OCI-LY3 (cell line): Measurements from ENCODE around the gene LACTBL1.

Experiments
- H2AFZ ChIP-seq: fragments of 200-600, 300-600 bp; shearing (Covaris generic); 2 replicates; pipeline ENCODE4 v1.6.0; 2014; ENCODE audit warnings: antibody characterized with exemption, low read depth, low read length
- H3K27ac ChIP-seq: fragments of 200-600, 300-600 bp; sonication (generic); 2 replicates; pipeline ENCODE4 v1.5.1; 2014; ENCODE audit warnings: mild to moderate bottlenecking, low read length, moderate library complexity, mixed read lengths
- H3K27me3 ChIP-seq: fragments of 200-600, 300-600 bp; sonication (generic); 2 replicates; pipeline ENCODE4 v1.6.1; 2014; ENCODE audit warnings: low read depth, low read length, mixed read lengths
- H3K36me3 ChIP-seq: fragments of 200-600, 300-600 bp; sonication (generic); replicated peaks from 2 replicates; pipeline ENCODE3; 2014; ENCODE audit warnings: low read depth, low read length, mixed read lengths
- H3K4me1 ChIP-seq: fragments of 300-600, 200-600 bp; sonication (generic); 2 replicates; pipeline ENCODE4 v1.6.1; 2014; ENCODE audit warnings: low read length, mixed read lengths
- H3K4me2 ChIP-seq: fragments of 200-600, 300-600 bp; sonication (generic); 2 replicates; pipeline ENCODE4 v1.6.1; 2014; ENCODE audit warnings: low read length, mixed read lengths
- H3K4me3 ChIP-seq: fragments of 300-600, 200-600 bp; sonication (generic); 2 replicates; pipeline ENCODE4 v1.5.1; 2014; ENCODE audit warnings: antibody characterized with exemption, mild to moderate bottlenecking, low read length, moderate library complexity
- H3K79me2 ChIP-seq: fragments of 300-600, 200-600 bp; shearing (Covaris generic); 2 replicates; pipeline ENCODE4 v1.6.1; 2014; ENCODE audit warnings: mild to moderate bottlenecking, low read length, mixed read lengths
- H3K9ac ChIP-seq: fragments of 300-600, 200-600 bp; shearing (Covaris generic); 2 replicates; pipeline ENCODE4 v1.6.0; 2014; ENCODE audit warnings: mild to moderate bottlenecking, low read length, moderate library complexity
- H3K9me3 ChIP-seq: fragments of 200-600, 300-600 bp; shearing (Covaris generic); 2 replicates; pipeline ENCODE4 v1.6.1; 2014; ENCODE audit warnings: low read length, mixed read lengths; ENCODE audit not compliant: insufficient read depth
- H4K20me1 ChIP-seq: fragments of 200-600, 300-600 bp; sonication (generic); 2 replicates; pipeline ENCODE4 v1.6.1; 2016; ENCODE audit warnings: low read length, mixed read lengths; ENCODE audit not compliant: insufficient read depth
- CTCF ChIP-seq: fragments of 200-600, 300-600 bp; sonication (generic); IDR thresholded peaks from 2 replicates; pipeline ENCODE4 v1.5.1; 2014; ENCODE audit warnings: antibody characterized with exemption, low read length, low read depth
- EZH2phosphoT487 ChIP-seq: fragments of 200-600 bp; shearing (Covaris generic); IDR thresholded peaks from 2 replicates; pipeline ENCODE4 v1.6.1; 2018; ENCODE audit warnings: antibody characterized with exemption, mixed run types, low read depth

Gene LACTBL1

DNA sequence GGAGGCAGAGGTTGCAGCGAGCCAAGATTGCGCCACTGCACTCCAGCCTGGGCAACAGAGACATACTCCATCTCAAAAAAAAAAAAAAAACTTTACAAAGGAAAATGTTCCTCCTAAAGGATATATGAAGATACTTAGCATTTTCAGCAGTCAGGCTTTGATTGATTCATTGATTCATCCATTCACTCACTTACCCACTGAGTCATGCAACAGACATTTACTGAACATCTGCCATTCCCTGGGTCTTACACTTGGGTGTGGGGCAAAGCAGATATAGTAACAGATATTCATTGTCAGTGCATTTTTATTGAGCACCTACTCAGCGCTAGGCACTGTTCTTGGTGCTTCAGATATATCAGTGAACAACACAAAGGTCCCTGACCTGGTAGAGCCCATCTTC, 5.6 kb upstream of the LACTBL1 start:
- TF ChIP-seq EZH2phosphoT487 (no peak), CTCF (no peak)
- Histone ChIP-seq H3K4me2 (no peak overlapping the region), H3K27me3 (no peaks in the 10 kb centered on the region), H2AFZ (no peak overlapping the region), H3K79me2 (no peaks in the 10 kb centered on the region), H3K4me1 (peaks cover 8% of the 10 kb centered on the region; the same call in 1 of the 2 replicates), H3K4me3 (no peak overlapping the region), H3K36me3 (no peaks in the 10 kb centered on the region), H4K20me1 (no peaks in the 10 kb centered on the region), H3K9me3 (no peaks in the 10 kb centered on the region), H3K27ac (no peak overlapping the region), H3K9ac (no peak overlapping the region)

GRCh38 chr1:22976461-22977243, 4.0 kb upstream of the LACTBL1 start:
- TF ChIP-seq CTCF (peak; percentile 83), EZH2phosphoT487 (no peak)
- Histone ChIP-seq H3K36me3 (no peaks in the 10 kb centered on the region), H3K79me2 (no peaks in the 10 kb centered on the region), H3K9me3 (no peaks in the 10 kb centered on the region), H4K20me1 (no peaks in the 10 kb centered on the region), H3K4me3 (peak overlapping the region; percentile 58), H3K27me3 (no peaks in the 10 kb centered on the region), H3K27ac (no peak overlapping the region), H3K9ac (0 out of 2 replicates have a peak overlapping the region, but pooled peaks have one; percentile 22), H2AFZ (peak overlapping the region; percentile 95), H3K4me1 (peaks cover 13% of the 10 kb centered on the region), H3K4me2 (peak overlapping the region; percentile 64)

GRCh38 chr1:22976127-22976460, 3.4 kb upstream of the LACTBL1 start:
- H2AFZ ChIP-seq, result peak overlapping the region; percentile 95
- H3K79me2 ChIP-seq, result no peaks in the 10 kb centered on the region
- peak overlapping the region; percentile 53 for H3K4me3 ChIP-seq
- H3K27ac ChIP-seq, result no peak overlapping the region
- H3K9ac ChIP-seq, result 0 out of 2 replicates have a peak overlapping the region, but pooled peaks have one; percentile 22
- H3K4me2 ChIP-seq, result peak overlapping the region; percentile 64
- H3K27me3 ChIP-seq, result no peaks in the 10 kb centered on the region
- H3K36me3 ChIP-seq, result no peaks in the 10 kb centered on the region
- TF ChIP-seq CTCF, result no peak
- no peak for TF ChIP-seq EZH2phosphoT487
- H4K20me1 ChIP-seq, result no peaks in the 10 kb centered on the region
- no peaks in the 10 kb centered on the region for H3K9me3 ChIP-seq
- H3K4me1 ChIP-seq, result peaks cover 15% of the 10 kb centered on the region

DNA sequence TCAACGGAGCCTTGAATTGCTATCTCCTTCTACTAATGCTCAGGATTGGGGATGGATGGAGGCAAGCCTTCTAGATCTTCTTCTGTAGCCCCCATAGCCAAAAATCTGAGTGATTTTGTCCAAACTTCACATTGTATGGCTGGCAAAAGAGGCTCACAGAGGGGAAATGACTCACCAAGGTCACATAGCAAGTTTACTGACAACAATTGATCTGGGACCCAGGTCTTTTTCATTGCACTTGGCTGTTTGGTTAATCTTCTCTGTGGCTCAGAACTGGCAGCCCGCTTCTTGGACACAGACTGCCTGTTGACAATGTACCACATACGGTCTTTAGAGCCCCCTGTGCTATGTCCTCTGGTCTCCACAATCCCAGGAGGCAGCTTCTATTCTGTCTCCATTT, 3.0 kb upstream of the LACTBL1 start:
- H3K79me2 ChIP-seq, result no peaks in the 10 kb centered on the region
- no peaks in the 10 kb centered on the region for H3K36me3 ChIP-seq
- no peak overlapping the region for H3K27ac ChIP-seq
- H3K27me3 ChIP-seq, result no peaks in the 10 kb centered on the region
- H3K4me1 ChIP-seq, result peaks cover 15% of the 10 kb centered on the region
- H3K9me3 ChIP-seq, result no peaks in the 10 kb centered on the region
- H3K4me3 ChIP-seq, result no peak overlapping the region
- H2AFZ ChIP-seq, result peak overlapping the region; percentile 95; the same call in 1 of the 2 replicates
- no peak for TF ChIP-seq CTCF
- no peak for TF ChIP-seq EZH2phosphoT487
- H4K20me1 ChIP-seq, result no peaks in the 10 kb centered on the region
- peak overlapping the region; percentile 64 for H3K4me2 ChIP-seq
- H3K9ac ChIP-seq, result no peak overlapping the region
